GM18858 (cell line): Measurements from ENCODE around the gene DRC7.
"Not testable (repeated sequence)": the region's sequence is repeated elsewhere in the genome, so short reads cannot be mapped to it uniquely, and the experiment has no call there.

Experiments
- ATAC-seq: cut with Tn5 transposase; IDR thresholded peaks from one replicate; pipeline ENCODE4 v1.9.1; 2021; ENCODE audit not compliant: unreplicated experiment

The DRC7 gene

DNA sequence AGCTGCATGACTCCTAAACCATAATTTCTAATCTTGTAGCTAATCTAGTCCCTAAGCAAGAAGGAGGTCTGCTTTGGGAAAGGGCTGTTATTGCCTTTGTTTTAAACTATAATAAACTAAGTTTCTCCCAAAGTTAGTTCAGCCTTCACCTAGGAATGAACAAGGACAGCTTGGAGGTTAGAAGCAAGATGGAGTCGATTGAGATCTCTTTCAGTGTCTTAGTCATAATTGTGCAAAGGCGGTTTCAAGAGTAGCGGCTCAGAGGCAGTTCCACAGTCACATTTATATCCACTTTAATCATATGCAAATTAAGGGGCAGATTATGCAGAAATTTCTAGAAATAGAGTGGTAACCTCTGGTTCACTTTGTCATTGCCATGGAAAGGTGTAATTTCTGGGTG lies 17.4 kb downstream of the DRC7 start:
- ATAC-seq = no peak

DNA sequence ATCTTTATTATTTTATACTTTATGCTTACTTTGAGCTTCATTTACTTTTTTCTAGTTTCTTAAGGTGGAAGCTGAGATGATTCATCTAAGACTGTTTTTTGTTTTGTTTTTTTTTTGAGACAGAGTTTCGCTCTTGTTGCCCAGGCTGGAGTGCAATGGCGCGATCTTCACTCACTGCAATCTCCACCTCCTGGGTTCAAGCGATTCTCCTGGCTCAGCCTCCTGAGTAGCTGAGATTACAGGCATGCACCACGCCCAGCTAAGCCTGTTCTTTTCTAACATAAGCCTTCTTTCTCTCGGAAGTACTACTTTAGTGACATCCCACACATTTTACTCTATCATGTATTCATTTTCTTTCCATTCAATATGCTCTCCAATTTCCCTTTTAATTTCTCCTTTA lies 18.0 kb downstream of the DRC7 start:
- ATAC-seq = not testable (repeated sequence)

GRCh38 chr16:57713596-57713995 lies 19.0 kb downstream of the DRC7 start:
- no peak for ATAC-seq

DNA sequence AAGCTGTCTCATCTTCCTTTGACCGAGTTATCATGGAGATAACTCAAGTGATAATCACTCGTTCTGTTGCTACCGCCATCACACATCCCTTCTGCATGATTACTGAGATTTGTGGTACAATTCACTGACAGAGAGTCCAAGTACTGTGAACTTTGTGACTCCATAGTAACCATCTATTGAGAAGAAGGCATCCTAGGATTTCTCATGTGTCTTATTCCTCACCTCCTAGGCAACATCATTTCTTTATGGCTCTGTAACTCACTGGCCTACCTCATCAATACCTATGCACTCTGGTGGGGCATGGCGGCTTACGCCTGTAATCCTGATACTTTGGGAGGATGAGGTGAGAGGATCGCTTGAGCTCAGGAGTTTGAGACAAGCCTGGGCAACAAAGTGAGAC lies 19.4 kb downstream of the DRC7 start:
- ATAC-seq = no peak

GRCh38 chr16:57720142-57720575 lies 25.6 kb downstream of the DRC7 start:
- no peak for ATAC-seq

DNA sequence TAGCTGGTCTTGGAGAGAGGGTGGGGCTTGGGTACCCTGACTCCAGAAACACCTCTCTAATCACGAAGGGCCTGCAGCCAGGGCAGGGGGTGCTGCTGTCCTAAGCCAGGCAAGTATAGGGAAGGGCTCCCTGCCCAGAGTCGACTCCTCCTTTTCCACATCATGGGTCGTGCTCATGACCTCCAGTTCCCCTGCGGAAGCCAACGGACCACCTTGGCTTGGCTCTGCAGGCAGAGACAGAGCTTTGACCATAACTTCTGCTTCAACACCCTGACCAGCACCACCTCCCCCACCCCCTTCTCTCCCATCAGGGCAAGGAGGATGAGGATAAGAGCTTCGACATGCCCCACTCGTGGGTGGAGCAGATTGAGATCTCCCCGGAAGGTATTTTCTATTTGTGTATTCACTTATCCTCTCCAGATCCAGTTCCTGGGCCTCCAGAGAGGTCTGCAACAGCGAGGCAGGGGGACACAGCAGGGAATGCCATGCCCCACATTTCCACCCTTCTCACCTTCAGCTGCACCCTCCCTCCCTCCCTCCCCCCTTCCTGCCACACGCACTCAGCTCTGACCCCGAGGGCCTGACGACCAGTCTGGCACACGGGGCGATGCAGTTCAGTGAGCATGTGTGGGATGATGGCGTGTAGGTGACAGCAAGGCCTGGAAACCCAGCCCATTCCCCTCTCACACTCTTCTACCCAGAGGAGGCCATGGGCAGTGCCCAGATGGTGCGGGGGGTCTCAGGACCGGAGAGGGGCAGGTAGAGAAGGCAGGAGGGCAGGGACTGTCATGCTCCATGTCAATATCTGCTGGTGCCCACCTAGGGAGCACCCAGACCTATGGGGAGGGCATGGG lies 27.0 kb downstream of the DRC7 start:
- no peak for ATAC-seq

DNA sequence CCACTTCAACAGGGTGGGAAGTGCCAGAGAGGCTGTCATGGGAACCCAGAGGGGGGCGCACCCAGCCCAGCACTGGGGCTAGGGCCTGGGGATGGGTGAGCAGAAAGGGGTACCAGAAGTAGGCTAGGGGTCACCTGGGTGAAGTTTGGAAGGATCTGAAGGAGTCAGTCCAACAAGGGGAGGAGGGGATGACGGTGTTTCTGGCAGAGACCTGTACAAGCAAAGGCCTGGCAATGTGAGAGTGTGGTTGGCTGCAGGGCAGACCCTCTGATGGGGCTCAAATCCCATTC lies 27.5 kb downstream of the DRC7 start:
- ATAC-seq = no peak

GRCh38 chr16:57722651-57723050 lies 28.0 kb downstream of the DRC7 start:
- no peak for ATAC-seq

DNA sequence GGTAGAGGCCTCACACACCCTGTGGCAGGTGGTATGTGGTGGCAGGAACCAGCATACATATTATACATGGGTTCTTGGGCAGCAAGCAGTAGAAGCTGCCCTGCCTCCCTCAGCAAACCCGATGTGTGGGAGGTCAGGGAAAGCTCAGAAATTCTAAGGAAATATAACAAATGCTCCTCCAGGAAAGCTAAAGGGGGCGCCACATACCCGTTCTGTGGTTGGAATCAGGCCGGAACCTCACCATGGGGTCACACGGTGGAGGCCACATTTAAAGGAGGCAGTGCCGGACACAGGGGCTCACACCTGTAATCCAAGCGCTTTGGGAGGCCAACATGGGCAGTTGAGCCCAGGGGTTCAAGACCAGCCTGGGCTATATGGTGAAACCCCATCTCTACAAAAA lies 28.6 kb downstream of the DRC7 start:
- ATAC-seq = no peak

- ATAC-seq = no peak
Observed at GRCh38 chr16:57724531-57724930, 29.9 kb downstream of the DRC7 start.

GRCh38 chr16:57725151-57725550 lies 30.5 kb downstream of the DRC7 start:
- ATAC-seq = no peak

- ATAC-seq = no peak
Observed at GRCh38 chr16:57725554-57725953, 30.9 kb downstream of the DRC7 start.

GRCh38 chr16:57725976-57726375 lies 31.4 kb downstream of the DRC7 start:
- no peak for ATAC-seq

DNA sequence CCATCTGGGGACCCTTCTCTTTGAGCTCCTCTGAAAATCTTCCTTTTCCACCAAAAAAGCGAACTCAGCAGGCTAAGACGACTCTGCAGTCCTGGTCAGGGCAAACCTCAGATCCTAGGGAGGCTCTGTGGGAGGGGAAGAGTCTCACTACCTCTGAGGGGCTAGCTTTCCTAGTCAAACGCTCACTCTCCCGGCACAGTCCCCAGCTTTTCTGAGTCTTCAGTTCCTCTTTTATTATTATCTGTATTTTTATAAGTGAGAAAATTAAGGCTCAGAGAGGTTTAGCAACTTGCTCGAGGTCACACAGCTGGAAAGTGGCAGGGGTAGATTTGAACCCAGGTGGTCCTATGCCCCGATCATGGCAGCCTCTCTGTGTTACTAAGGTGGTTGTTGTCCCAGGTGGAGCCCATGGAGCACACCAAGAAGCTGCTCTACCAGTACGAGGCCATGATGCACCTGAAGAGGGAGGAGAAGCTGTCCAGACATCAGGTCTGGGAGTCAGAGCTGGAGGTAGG lies 31.9 kb downstream of the DRC7 start:
- ATAC-seq = no peak

DNA sequence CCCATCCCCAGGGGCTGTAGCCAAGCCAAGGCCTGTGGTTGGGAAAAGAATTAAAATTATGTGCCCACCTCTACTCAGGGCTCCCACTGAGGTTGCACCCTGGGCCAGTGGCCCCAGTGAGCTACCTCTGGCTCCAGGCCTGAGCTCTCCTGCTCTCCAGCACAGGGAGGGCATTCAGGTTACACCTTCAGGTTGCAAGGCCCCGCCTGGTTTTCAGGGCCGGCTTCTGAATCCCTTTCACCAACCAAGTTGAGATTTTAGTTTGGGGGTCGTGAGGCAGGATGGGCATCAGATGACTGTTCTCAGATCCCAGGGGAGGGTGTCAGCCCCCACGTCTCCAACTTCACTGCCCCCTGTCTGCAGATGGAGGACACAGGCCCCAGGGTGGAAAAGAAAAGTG lies 33.0 kb downstream of the DRC7 start:
- no peak for ATAC-seq

DNA sequence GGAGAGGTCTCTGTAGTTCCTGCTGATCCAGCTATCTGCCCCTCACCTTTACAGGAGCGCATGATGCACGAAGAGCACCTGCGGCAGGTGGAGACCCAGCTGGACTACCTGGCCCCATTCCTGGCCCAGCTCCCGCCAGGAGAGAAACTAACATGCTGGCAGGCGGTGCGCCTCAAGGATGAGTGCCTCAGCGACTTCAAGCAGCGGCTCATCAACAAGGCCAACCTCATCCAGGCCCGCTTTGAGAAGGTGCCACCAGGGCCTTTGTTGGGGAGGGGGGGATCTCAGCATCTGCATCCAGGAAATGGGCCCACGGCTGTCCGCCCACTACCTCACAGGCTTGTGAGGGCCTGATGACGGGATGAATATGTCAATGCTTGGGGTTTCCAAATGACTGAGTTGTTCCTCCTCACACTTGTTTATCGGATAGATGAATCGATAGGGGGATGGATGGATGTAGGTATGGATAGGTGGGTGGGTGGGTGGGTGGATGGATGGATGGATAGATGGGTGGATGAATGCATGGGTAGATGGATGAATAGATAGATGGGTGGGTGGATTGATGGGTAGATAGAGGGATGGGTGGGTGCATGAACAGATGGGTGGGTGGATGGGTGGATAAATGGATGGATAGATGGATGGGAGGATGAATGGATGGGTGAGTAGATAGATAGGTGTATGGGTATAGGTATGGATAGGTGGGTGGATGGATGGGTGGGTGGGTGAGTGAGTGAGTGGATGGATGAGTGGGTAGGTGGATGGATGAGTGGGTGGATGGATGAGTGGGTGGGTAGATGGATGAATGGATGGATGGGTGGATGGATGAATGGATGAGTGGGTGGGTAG lies 34.0 kb downstream of the DRC7 start:
- no peak for ATAC-seq

DNA sequence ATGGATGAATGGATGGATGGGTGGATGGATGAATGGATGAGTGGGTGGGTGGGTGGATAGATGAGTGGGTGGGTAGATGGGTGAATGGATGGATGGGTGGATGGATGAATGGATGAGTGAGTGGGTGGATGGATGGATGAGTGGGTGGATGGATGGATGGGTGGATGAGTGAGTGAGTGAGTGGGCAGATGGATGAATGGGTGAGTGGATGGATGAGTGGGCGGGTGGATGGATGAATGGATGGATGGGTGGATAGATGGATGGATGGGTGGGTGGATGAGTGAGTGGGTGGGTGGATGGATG lies 34.5 kb downstream of the DRC7 start:
- no peak for ATAC-seq

GRCh38 chr16:57729852-57730251 lies 35.2 kb downstream of the DRC7 start:
- ATAC-seq = not testable (repeated sequence)

DNA sequence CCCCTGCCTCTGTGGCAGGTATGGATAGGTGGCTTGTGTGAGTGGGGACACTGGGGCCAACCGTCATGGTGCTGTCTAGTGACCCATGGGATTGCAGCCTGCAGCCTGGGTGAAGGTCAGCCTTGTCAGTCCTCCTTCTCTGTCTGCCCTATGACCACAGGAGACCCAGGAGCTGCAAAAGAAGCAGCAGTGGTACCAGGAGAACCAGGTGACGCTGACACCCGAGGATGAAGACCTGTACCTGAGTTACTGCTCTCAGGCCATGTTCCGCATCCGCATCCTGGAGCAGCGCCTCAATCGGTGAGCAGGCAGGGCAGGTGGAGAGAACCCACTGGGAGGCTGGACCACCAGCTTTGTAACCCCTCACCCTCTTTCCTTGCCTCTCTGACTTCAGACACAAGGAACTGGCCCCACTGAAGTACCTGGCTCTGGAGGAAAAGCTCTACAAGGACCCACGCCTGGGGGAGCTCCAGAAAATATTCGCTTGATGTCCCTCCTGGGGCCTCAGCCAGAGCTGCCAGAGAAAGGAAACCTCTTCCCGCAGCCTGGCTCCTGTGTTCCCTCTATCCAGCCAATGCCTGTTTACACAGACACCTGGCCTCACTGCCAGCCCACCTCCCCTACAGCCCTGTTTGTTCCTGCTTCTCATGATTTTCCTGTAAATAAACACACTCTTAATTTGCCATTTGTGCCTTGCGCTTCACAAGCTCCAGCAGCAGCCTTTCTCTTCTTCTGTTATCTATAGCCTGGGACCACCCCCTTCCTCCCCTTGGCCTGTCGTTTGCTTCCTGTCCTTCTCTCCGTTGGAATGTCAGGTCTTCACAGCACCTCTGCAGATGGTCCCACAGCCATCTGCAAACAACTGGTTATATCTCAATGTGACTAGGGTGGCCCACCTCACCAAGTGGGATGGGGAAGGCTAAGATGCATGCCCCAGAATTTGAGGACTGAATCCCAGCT lies 36.4 kb downstream of the DRC7 start:
- ATAC-seq = no peak

- ATAC-seq = no peak
Observed at GRCh38 chr16:57732037-57732436, 37.4 kb downstream of the DRC7 start.

- ATAC-seq = no peak
Observed at GRCh38 chr16:57732714-57733113, 38.1 kb downstream of the DRC7 start.
